Muscle of leg (tissue), 11 donors: ENCODE data around the gene DPY19L3. TPM values are rescaled to one million over a fixed set of nuclear protein-coding genes. Genes with fewer than 3 reads are reported as not detected.
"Not testable (repeated sequence)": the region's sequence is repeated elsewhere in the genome, so short reads cannot be mapped to it uniquely, and the experiment has no call there.

Source experiments
- DNase-seq: peaks from one replicate; pipeline ENCODE4 v3.0.0; 2013
- H3K27ac ChIP-seq: one replicate; pipeline ENCODE4 v1.5.1; 2013; ENCODE audit warnings: mild to moderate bottlenecking, low read length, control low read depth
- H3K27me3 ChIP-seq: one replicate; pipeline ENCODE4 v1.6.1; 2013; ENCODE audit warnings: low read length; ENCODE audit not compliant: control insufficient read depth, insufficient read depth
- H3K36me3 ChIP-seq: one replicate; pipeline ENCODE4 v1.6.1; 2013; ENCODE audit warnings: low read length; ENCODE audit not compliant: control insufficient read depth, insufficient read depth
- H3K4me1 ChIP-seq: one replicate; pipeline ENCODE4 v1.6.1; 2013; ENCODE audit warnings: low read length; ENCODE audit not compliant: control insufficient read depth, insufficient read depth
- H3K4me3 ChIP-seq: one replicate; pipeline ENCODE4 v1.5.1; 2013; ENCODE audit warnings: low read length, control low read depth
- H3K9me3 ChIP-seq: replicated peaks from 2 replicates; pipeline ENCODE4 v1.6.1; 2013; ENCODE audit warnings: low read depth, low read length; ENCODE audit not compliant: control insufficient read depth
- WGBS: methylation state at CpG from one replicate; pipeline ENCODE4 v1.1.5; 2013; ENCODE audit warnings: missing lambda C conversion rate; ENCODE audit not compliant: insufficient coverage; 5-methylcytosine and 5-hydroxymethylcytosine counted together
- polyA plus RNA-seq, 8 donors: library from polyadenylated mRNA; unstranded; fragments of 120-200 nt; gene quantifications; one replicate each; pipeline versions ENCODE4 v1.2.1 to v1.2.3, GENCODE V29; 2013; ENCODE audit warnings: inconsistent platforms in 1 of 8, low replicate concordance in 1 of 8; ENCODE audit not compliant: insufficient read length in 8 of 8, insufficient read depth in 1 of 8
- total RNA-seq: library from RNA; stranded (reverse); fragments of 120-200 nt; gene quantifications from one replicate; pipeline ENCODE4 v1.2.4, GENCODE V29; 2013

Gene DPY19L3
- total and polyA plus RNA-seq, 9 donors, result 18.0 to 36.5 (median 25.2) TPM

GRCh38 chr19:32489971-32490370 is 84.4 kb downstream of the DPY19L3 start:
- Histone ChIP-seq H3K27me3 (no peaks in the 10 kb centered on the region), H3K9me3 (peaks cover 5% of the 10 kb centered on the region), H3K27ac (no peak overlapping the region), H3K36me3 (peaks cover 10% of the 10 kb centered on the region), H3K4me1 (no peaks in the 10 kb centered on the region), H3K4me3 (no peak overlapping the region)
- no peak for DNase-seq
- 94% methylated on average over 2 of the region's 2 CpGs for WGBS

DNA sequence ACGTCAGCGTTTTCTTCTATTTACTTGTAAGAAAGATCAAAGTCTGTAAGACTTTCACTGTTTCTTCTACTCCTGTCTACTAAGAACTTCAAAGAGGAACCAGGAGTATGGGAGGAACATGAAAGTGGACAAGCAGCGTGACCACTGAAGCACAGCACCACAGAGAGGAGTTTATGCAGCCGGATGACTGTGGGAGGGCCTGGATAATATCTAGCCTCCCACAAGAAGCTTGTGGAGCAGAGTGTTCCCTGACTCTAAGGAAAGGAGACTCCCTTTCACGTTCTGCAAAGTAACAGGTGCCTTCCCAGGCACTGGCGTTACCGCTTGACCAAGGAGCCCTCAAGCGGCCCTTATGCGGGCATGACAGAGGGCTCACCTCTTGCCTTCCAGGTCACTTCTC is 91.8 kb downstream of the DPY19L3 start:
- WGBS, result 76% methylated on average over 3 of the region's 9 CpGs
- no peak overlapping the region for H3K4me3 ChIP-seq
- no peaks in the 10 kb centered on the region for H3K36me3 ChIP-seq
- DNase-seq, result no peak
- H3K9me3 ChIP-seq, result no peaks in the 10 kb centered on the region
- no peaks in the 10 kb centered on the region for H3K27me3 ChIP-seq
- no peaks in the 10 kb centered on the region for H3K4me1 ChIP-seq
- no peak overlapping the region for H3K27ac ChIP-seq

DNA sequence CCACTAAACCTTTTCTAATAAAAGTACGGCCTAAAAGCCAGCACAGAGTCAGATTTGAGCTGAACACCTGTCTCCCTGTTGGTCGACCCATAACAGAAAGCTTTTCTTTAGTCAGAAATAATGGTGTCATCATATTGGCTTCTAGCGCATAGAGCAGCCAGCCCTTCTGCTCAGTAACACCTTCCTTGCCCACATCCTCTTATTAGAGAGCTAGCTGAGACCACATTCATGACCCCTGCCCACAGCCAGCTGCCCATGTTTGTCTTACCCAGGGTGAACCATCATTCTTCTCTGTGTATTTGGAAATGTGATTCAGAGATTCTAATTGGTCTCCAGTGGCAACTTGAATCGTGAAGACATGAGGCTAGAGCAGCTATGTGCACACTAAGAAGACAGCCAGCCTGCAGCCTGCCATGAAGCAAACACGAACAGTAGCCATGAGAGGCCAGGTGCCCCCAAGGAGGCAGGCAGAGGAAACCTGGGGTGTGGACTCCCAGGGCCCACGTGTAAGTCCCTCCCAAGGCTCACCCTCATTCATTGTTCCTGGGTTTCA is 93.2 kb downstream of the DPY19L3 start:
- H3K4me1 ChIP-seq, result no peaks in the 10 kb centered on the region
- no peak for DNase-seq
- WGBS, result 37% methylated on average over 5 of the region's 6 CpGs
- no peaks in the 10 kb centered on the region for H3K36me3 ChIP-seq
- no peaks in the 10 kb centered on the region for H3K9me3 ChIP-seq
- H3K27me3 ChIP-seq, result no peaks in the 10 kb centered on the region
- no peak overlapping the region for H3K4me3 ChIP-seq
- no peak overlapping the region for H3K27ac ChIP-seq

DNA sequence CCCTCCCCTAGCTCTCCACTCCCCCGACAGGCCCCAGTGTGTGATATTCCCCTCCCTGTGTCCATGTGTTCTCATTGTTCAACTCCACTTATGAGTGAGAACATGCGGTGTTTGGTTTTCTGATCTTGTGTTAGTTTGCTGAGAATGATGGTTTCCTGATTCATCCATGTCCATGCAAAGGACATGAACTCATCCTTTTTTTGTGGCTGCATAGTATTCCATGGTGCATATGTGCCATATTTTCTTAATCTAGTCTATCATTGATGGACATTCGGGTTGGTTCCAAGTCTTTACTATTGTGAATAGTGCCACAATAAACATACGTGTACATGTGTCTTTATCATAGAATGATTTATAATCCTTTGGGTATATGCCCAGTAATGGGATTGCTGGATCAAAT is 106.9 kb downstream of the DPY19L3 start:
- H3K4me1 ChIP-seq, H3K27ac ChIP-seq, DNase-seq, H3K9me3 ChIP-seq, H3K4me3 ChIP-seq, H3K27me3 ChIP-seq, H3K36me3 ChIP-seq: not testable (repeated sequence)
- no CpG with 5 or more reads among the region's 4 CpGs for WGBS

GRCh38 chr19:32519023-32519422 is 113.5 kb downstream of the DPY19L3 start:
- no peaks in the 10 kb centered on the region for H3K4me1 ChIP-seq
- no peaks in the 10 kb centered on the region for H3K36me3 ChIP-seq
- H3K4me3 ChIP-seq, result no peak overlapping the region
- H3K27me3 ChIP-seq, result peaks cover 2% of the 10 kb centered on the region
- H3K9me3 ChIP-seq, result peaks cover 2% of the 10 kb centered on the region
- WGBS, result 60% methylated on average over 1 of the region's 1 CpG
- peak; percentile 17 for DNase-seq
- H3K27ac ChIP-seq, result no peak overlapping the region

GRCh38 chr19:32522967-32523366 is 117.4 kb downstream of the DPY19L3 start:
- Histone ChIP-seq H3K27me3 (peaks cover 2% of the 10 kb centered on the region), H3K4me3 (no peak overlapping the region), H3K36me3 (no peaks in the 10 kb centered on the region), H3K4me1 (no peaks in the 10 kb centered on the region), H3K27ac (no peak overlapping the region), H3K9me3 (no peaks in the 10 kb centered on the region)
- DNase-seq, result no peak
- WGBS, result 85% methylated on average over 7 of the region's 9 CpGs

DNA sequence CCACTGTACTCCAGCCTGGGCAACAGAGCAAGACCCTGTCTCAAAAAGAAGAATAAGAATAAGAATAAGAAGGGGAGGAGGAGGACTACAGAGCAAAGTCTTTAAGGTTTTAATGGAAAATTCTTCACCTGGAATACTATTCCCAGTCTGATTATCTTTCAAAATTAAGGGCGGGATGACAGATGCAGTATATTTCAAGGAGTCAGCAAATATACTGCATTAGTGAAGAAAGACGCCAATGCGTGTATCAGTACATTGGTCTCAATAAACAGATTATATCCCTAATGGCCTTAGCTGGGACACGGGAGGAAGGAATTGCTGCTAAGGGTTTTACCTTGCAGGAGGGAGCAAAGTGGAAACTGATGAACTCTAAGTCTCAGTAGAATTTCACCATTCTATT is 121.3 kb downstream of the DPY19L3 start:
- Histone ChIP-seq H3K27me3 (no peaks in the 10 kb centered on the region), H3K4me3 (no peak overlapping the region)
- no CpG with 5 or more reads among the region's 4 CpGs for WGBS

DNA sequence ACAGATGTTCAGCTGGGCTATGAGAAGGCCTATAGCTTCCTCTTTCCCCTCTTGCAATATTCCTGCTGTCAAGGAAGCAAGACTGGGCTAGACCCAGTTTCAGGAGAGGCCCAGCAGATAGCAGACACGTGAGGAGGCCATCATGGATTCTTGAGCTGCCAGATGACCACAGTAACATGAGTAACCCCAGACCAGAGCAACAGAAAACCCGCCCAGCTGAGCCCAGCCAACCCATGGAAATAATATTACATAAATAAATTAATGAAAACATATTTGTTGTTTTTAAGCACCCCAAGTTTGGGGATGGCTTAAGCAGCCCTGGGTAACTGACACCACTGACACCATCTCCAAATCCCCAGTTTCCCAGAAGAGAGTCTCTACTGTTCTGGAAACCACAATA is 125.2 kb downstream of the DPY19L3 start:
- peaks cover 7% of the 10 kb centered on the region for H3K9me3 ChIP-seq
- 17% methylated on average over 1 of the region's 2 CpGs for WGBS
- H3K4me1 ChIP-seq, result no peaks in the 10 kb centered on the region
- H3K4me3 ChIP-seq, result no peak overlapping the region
- no peak for DNase-seq
- H3K36me3 ChIP-seq, result no peaks in the 10 kb centered on the region
- no peak overlapping the region for H3K27ac ChIP-seq
- H3K27me3 ChIP-seq, result no peaks in the 10 kb centered on the region

More for the DNA sequence above, 121.3 kb downstream of the DPY19L3 start:
- Histone ChIP-seq H3K9me3 (peaks cover 7% of the 10 kb centered on the region), H3K27ac (no peak overlapping the region), H3K4me1 (no peaks in the 10 kb centered on the region), H3K36me3 (no peaks in the 10 kb centered on the region)
- DNase-seq, result no peak

- Histone ChIP-seq H3K4me3 (no peak overlapping the region), H3K36me3 (no peaks in the 10 kb centered on the region), H3K4me1 (no peaks in the 10 kb centered on the region), H3K9me3 (peaks cover 7% of the 10 kb centered on the region), H3K27me3 (no peaks in the 10 kb centered on the region), H3K27ac (no peak overlapping the region)
- no peak for DNase-seq
- 91% methylated on average over 3 of the region's 3 CpGs for WGBS
Observed at GRCh38 chr19:32532233-32532632, 126.7 kb downstream of the DPY19L3 start.
